PC-3 (cell line): ENCODE results near the gene EYS. TPM values are rescaled to one million over a fixed set of nuclear protein-coding genes. Genes with fewer than 3 reads are reported as not detected.
"Not testable (repeated sequence)": the region's sequence is repeated elsewhere in the genome, so short reads cannot be mapped to it uniquely, and the experiment has no call there.

Experiments used
- ATAC-seq: fragments of 200-7000 bp; cut with Tn5 transposase; 2 replicates; pipeline ENCODE4 v1.9.1; 2020; ENCODE audit warnings: mild to moderate bottlenecking, moderate library complexity
- BruUV-seq: library from RNA; stranded (reverse); fragments of 400-500 nt; replicated peaks from 2 replicates; lab custom pipeline; 2021; lab: Mats Ljungman, UMichigan
- CTCF ChIA-PET: fragments of 300-600 bp; sonication (Branson Sonifier 250); formaldehyde crosslinking; loops from one replicate; lab custom pipeline; 2022; ENCODE audit warnings: antibody characterized with exemption; lab: Charles Lee
- POLR2A ChIA-PET: fragments of 300-600 bp; sonication (Branson Sonifier 250); formaldehyde crosslinking; loops from one replicate; lab custom pipeline; 2022; ENCODE audit warnings: antibody characterized with exemption; ENCODE audit not compliant: unreplicated experiment; lab: Charles Lee
- DNase-seq: peaks from one replicate; pipeline ENCODE4 v3.0.0-alpha.2; 2015
- H2AFZ ChIP-seq: fragments of 300-600 bp; sonication (generic); 2 replicates; pipeline ENCODE4 v1.6.0; 2016; ENCODE audit warnings: antibody characterized with exemption, low read length
- H3F3A ChIP-seq: fragments of 300-600 bp; sonication (generic); one replicate; pipeline ENCODE4 v1.6.0; 2017; ENCODE audit warnings: antibody characterized with exemption, low read length, control low read depth, mild to moderate bottlenecking; ENCODE audit not compliant: unreplicated experiment
- H3K27ac ChIP-seq: fragments of 300-600 bp; sonication (generic); 2 replicates; pipeline ENCODE4 v1.5.1; 2016; ENCODE audit warnings: mild to moderate bottlenecking, low read length
- H3K27me3 ChIP-seq: fragments of 300-600 bp; sonication (generic); 2 replicates; pipeline ENCODE4 v1.6.1; 2016; ENCODE audit warnings: low read length, mixed read lengths
- H3K36me3 ChIP-seq: fragments of 300-600 bp; sonication (generic); 2 replicates; pipeline ENCODE4 v1.6.1; 2016; ENCODE audit warnings: low read depth, mixed run types, low read length, mixed read lengths
- H3K4me1 ChIP-seq: fragments of 300-600 bp; sonication (generic); 2 replicates; pipeline ENCODE4 v1.5.1; 2016; ENCODE audit warnings: low read length; ENCODE audit not compliant: insufficient read depth
- H3K4me2 ChIP-seq: fragments of 300-600 bp; sonication (generic); 2 replicates; pipeline ENCODE4 v1.6.0; 2016; ENCODE audit warnings: low read length
- H3K4me3 ChIP-seq: fragments of 300-600 bp; sonication (generic); 2 replicates; pipeline ENCODE4 v1.5.1; 2016; ENCODE audit warnings: mild to moderate bottlenecking, low read length, mixed read lengths
- H3K79me2 ChIP-seq: fragments of 300-600 bp; sonication (generic); 2 replicates; pipeline ENCODE4 v1.6.1; 2017; ENCODE audit warnings: low read length, mixed read lengths
- H3K9ac ChIP-seq: fragments of 300-600 bp; sonication (generic); 2 replicates; pipeline ENCODE4 v1.6.0; 2016; ENCODE audit warnings: mild to moderate bottlenecking, low read length
- H3K9me2 ChIP-seq: fragments of 300-600 bp; sonication (generic); replicated peaks from 2 replicates; pipeline ENCODE4 v1.6.1; 2016; ENCODE audit warnings: mixed run types, low read length, mixed read lengths
- H3K9me3 ChIP-seq: fragments of 300-600 bp; sonication (generic); 2 replicates; pipeline ENCODE4 v1.6.1; 2016; ENCODE audit warnings: low read length, mixed read lengths
- H4K20me1 ChIP-seq: fragments of 300-600 bp; sonication (generic); 2 replicates; pipeline ENCODE4 v1.6.1; 2016; ENCODE audit warnings: low read length, mixed read lengths
- EZH2 ChIP-seq: fragments of 300-600 bp; sonication (generic); IDR thresholded peaks from one replicate; pipeline ENCODE4 v1.6.1; 2017; ENCODE audit warnings: antibody characterized with exemption, mild to moderate bottlenecking, low read length; ENCODE audit not compliant: unreplicated experiment
- EZH2phosphoT487 ChIP-seq: fragments of 300-600 bp; sonication (generic); IDR thresholded peaks from 2 replicates; pipeline ENCODE4 v1.6.1; 2018; ENCODE audit warnings: mild to moderate bottlenecking, antibody characterized with exemption, low read length, borderline replicate concordance
- intact Hi-C: fragments of 100-400 bp; cut with micrococcal nuclease; formaldehyde crosslinking; loops from 2 replicates; pipeline ENCODE4 v1.9.0; 2023
- total RNA-seq: library from RNA; depleted of rRNA; stranded (reverse); fragments of >200 nt; gene quantifications from 2 replicates; pipeline ENCODE4 v1.2.3, GENCODE V29; 2014
- TF ChIP-seq, protein P1 (sequence below): fragments of 300-600 bp; sonication (generic); conservative IDR thresholded peaks from 2 replicates; pipeline ENCODE4 v1.5.1; 2017; ENCODE audit warnings: antibody characterized with exemption, low read depth, mild to moderate bottlenecking, low read length

EYS gene
- total RNA-seq, 1 experiment from 2014 or later = 0.07 TPM

DNA sequence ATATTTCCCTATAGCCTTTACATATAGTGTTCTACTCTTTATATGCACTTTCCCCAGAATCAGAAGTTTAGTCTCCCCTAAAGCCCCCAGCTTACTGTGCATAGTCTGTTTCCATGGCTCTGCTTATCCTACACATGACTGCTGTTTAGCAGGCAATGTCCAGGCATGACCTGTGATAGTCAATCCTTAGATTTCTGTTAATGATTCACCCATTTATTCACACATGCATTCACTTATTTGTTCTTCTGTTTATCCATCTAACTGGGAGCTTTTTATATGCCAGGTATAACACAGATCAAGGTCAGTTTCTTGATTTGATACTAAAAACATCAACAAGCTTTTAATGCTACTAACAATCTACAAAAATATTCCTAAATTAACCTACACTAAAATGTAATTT is 1770.6 kb downstream of the EYS start:
- Histone ChIP-seq H3K9me2 (no peaks in the 10 kb centered on the region), H3K27ac (no peak overlapping the region), H3F3A (no peaks in the 10 kb centered on the region), H3K4me1 (no peaks in the 10 kb centered on the region), H3K79me2 (no peaks in the 10 kb centered on the region), H3K4me3 (no peak overlapping the region), H3K9me3 (no peaks in the 10 kb centered on the region), H3K9ac (no peak overlapping the region), H3K27me3 (no peaks in the 10 kb centered on the region), H4K20me1 (no peaks in the 10 kb centered on the region), H3K4me2 (no peak overlapping the region), H3K36me3 (no peaks in the 10 kb centered on the region), H2AFZ (no peak overlapping the region)
- DNase-seq = no peak
- ATAC-seq = no peak
- no TSS peak for BruUV-seq
- no peak for TF ChIP-seq EZH2
- TF ChIP-seq, protein P1, sequence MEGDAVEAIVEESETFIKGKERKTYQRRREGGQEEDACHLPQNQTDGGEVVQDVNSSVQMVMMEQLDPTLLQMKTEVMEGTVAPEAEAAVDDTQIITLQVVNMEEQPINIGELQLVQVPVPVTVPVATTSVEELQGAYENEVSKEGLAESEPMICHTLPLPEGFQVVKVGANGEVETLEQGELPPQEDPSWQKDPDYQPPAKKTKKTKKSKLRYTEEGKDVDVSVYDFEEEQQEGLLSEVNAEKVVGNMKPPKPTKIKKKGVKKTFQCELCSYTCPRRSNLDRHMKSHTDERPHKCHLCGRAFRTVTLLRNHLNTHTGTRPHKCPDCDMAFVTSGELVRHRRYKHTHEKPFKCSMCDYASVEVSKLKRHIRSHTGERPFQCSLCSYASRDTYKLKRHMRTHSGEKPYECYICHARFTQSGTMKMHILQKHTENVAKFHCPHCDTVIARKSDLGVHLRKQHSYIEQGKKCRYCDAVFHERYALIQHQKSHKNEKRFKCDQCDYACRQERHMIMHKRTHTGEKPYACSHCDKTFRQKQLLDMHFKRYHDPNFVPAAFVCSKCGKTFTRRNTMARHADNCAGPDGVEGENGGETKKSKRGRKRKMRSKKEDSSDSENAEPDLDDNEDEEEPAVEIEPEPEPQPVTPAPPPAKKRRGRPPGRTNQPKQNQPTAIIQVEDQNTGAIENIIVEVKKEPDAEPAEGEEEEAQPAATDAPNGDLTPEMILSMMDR = no peak
- TF ChIP-seq EZH2phosphoT487 = no peak
- intact Hi-C loops = no loop called here
- ChIA-PET CTCF (no interaction called here), POLR2A (no interaction called here)

DNA sequence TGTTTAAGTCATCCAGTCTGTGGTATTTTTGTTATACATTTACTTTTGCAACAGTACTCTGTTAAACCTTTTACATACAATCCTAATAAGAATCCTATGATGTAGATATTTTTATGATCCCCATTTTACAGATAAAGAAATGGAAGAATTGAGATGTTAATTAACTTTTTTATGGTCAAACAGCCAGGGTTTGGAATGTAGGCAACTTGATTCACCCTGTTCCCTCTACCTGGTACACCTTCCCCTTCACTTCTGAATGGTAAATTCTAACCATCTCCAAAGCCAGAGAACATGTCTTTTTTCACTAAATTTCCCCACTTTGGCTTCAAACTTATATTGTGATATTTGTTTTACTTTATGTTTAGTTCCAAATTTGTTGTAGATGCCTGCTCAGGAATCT is 1771.3 kb downstream of the EYS start:
- H3K9me3 ChIP-seq = no peaks in the 10 kb centered on the region
- no peaks in the 10 kb centered on the region for H4K20me1 ChIP-seq
- intact Hi-C loops = no loop called here
- DNase-seq (no peak), ATAC-seq (no peak)
- H3F3A ChIP-seq = no peaks in the 10 kb centered on the region
- no peak for TF ChIP-seq EZH2
- no peak for TF ChIP-seq EZH2phosphoT487
- TF ChIP-seq, protein P1 = no peak
- H3K4me3 ChIP-seq = no peak overlapping the region
- no peaks in the 10 kb centered on the region for H3K4me1 ChIP-seq
- H3K27me3 ChIP-seq = no peaks in the 10 kb centered on the region
- no TSS peak for BruUV-seq
- H3K36me3 ChIP-seq = no peaks in the 10 kb centered on the region
- H3K79me2 ChIP-seq = no peaks in the 10 kb centered on the region
- ChIA-PET POLR2A (no interaction called here), CTCF (no interaction called here)
- no peak overlapping the region for H2AFZ ChIP-seq
- no peak overlapping the region for H3K4me2 ChIP-seq
- no peak overlapping the region for H3K9ac ChIP-seq
- no peak overlapping the region for H3K27ac ChIP-seq
- H3K9me2 ChIP-seq = no peaks in the 10 kb centered on the region

DNA sequence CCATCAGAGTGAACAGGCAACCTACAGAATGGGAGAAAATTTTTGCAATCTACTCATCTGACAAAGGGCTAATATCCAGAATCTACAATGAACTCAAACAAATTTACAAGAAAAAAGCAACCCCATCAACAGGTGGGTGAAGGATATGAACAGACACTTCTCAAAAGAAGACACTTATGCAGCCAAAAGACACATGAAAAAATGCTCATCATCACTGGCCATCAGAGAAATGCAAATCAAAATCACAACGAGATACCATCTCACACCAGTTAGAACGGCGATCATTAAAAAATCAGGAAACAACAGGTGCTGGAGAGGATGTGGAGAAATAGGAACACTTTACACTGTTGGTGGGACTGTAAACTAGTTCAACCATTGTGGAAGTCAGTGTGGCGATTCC is 1773.1 kb downstream of the EYS start:
- H3K79me2 ChIP-seq, H3K9ac ChIP-seq, BruUV-seq, H3K36me3 ChIP-seq, POLR2A ChIA-PET, H3K27me3 ChIP-seq, H3K4me2 ChIP-seq, H3K9me3 ChIP-seq, H3K27ac ChIP-seq, H4K20me1 ChIP-seq, H3F3A ChIP-seq, CTCF ChIA-PET, intact Hi-C loops, H3K4me1 ChIP-seq, ATAC-seq, H3K4me3 ChIP-seq, DNase-seq, H2AFZ ChIP-seq, H3K9me2 ChIP-seq: not testable (repeated sequence)
